B cell (primary cell): ENCODE data around the gene CKS2. TPM values are rescaled to one million over a fixed set of nuclear protein-coding genes. Genes with fewer than 3 reads are reported as not detected.

Source experiments
- ATAC-seq: fragments of 200-7000 bp; cut with Tn5 transposase; one replicate; pipeline ENCODE4 v1.10.0; 2021; ENCODE audit warnings: low read depth, mild to moderate bottlenecking, moderate number of reproducible peaks, moderate library complexity
- CTCF ChIA-PET: fragments of 350-600 bp; sonication (Branson Sonifier 250); formaldehyde crosslinking; loops from one replicate; lab custom pipeline; 2021; ENCODE audit warnings: antibody characterized with exemption, inconsistent platforms; lab: Charles Lee
- POLR2A ChIA-PET: fragments of 350-600 bp; sonication (Branson Sonifier 250); formaldehyde crosslinking; loops from one replicate; lab custom pipeline; 2021; ENCODE audit warnings: antibody characterized with exemption; lab: Charles Lee
- DNase-seq: peaks from one replicate; pipeline ENCODE4 v3.0.0; 2013
- H2AFZ ChIP-seq: 2 replicates; pipeline ENCODE4 v1.6.1; 2012; ENCODE audit warnings: mild to moderate bottlenecking, low read depth, low read length; ENCODE audit not compliant: insufficient read depth, poor library complexity, severe bottlenecking
- H3K27ac ChIP-seq, 2 donors: 1 replicate in 1 of 2; 2 replicates in 1 of 2; pipeline ENCODE4 v1.5.1; 2012 to 2013; ENCODE audit warnings: low read length in 2 of 2, mild to moderate bottlenecking in 2 of 2, moderate library complexity in 1 of 2
- H3K27me3 ChIP-seq, 4 experiments: fragments of 200-600 bp in 1 of 4; sonication (generic) in 1 of 4; replicated peaks in 1 of 4; 1 replicate in 2 of 4; 2 replicates in 2 of 4; pipeline versions ENCODE4 v1.6.1 to v1.7.0; 2013 to 2016; ENCODE audit warnings: low read length in 3 of 4, mild to moderate bottlenecking in 2 of 4, mixed read lengths in 1 of 4, moderate library complexity in 1 of 4; ENCODE audit not compliant: insufficient read depth in 4 of 4, control insufficient read depth in 3 of 4; ENCODE audit errors: control extremely low read depth in 1 of 4
- H3K36me3 ChIP-seq, 2 experiments: replicated peaks in 1 of 2; 1 replicate in 1 of 2; 2 replicates in 1 of 2; pipeline versions ENCODE4 v1.6.1 to v1.7.1; 2013; ENCODE audit warnings: low read length in 1 of 2; ENCODE audit not compliant: insufficient read depth in 2 of 2, control insufficient read depth in 1 of 2; ENCODE audit errors: control extremely low read depth in 1 of 2, extremely low read depth in 1 of 2
- H3K4me1 ChIP-seq, 2 donors: fragments of 200-600 bp in 1 of 2; sonication (generic) in 1 of 2; 1 replicate in 1 of 2; 2 replicates in 1 of 2; pipeline versions ENCODE4 v1.5.1 to v1.6.1; 2013 to 2017; ENCODE audit warnings: low read length in 2 of 2; ENCODE audit not compliant: control insufficient read depth in 2 of 2, insufficient read depth in 2 of 2
- H3K4me2 ChIP-seq: replicated peaks from 2 replicates; pipeline ENCODE3; 2012; ENCODE audit warnings: mild to moderate bottlenecking, low read depth, low read length; ENCODE audit not compliant: poor library complexity, severe bottlenecking
- H3K4me3 ChIP-seq, 5 experiments: fragments of 200-600 bp in 1 of 5; sonication (generic) in 1 of 5; 1 replicate in 3 of 5; 2 replicates in 2 of 5; pipeline versions ENCODE4 v1.5.1 to v1.7.0; 2011 to 2016; ENCODE audit warnings: low read length in 4 of 5, mild to moderate bottlenecking in 4 of 5, low read depth in 2 of 5, control low read depth in 1 of 5, moderate library complexity in 1 of 5; ENCODE audit not compliant: insufficient read depth in 1 of 5; ENCODE audit errors: control extremely low read depth in 1 of 5, extremely low read depth in 1 of 5
- H3K79me2 ChIP-seq: fragments of 200-600 bp; sonication (generic); one replicate; pipeline ENCODE4 v1.6.0; 2016; ENCODE audit warnings: low read length; ENCODE audit not compliant: control insufficient read depth, insufficient read depth
- H3K9ac ChIP-seq: fragments of 200-600 bp; sonication (generic); 2 replicates; pipeline ENCODE4 v1.6.1; 2017; ENCODE audit warnings: mild to moderate bottlenecking, low read length, moderate library complexity
- H3K9me3 ChIP-seq, 3 donors: one replicate each; pipeline versions ENCODE4 v1.6.1 to v1.7.1; 2013; ENCODE audit warnings: low read length in 2 of 3; ENCODE audit not compliant: control insufficient read depth in 2 of 3, insufficient read depth in 1 of 3; ENCODE audit errors: control extremely low read depth in 1 of 3
- H4K20me1 ChIP-seq: 2 replicates; pipeline ENCODE4 v1.6.0; 2012; ENCODE audit warnings: mild to moderate bottlenecking, low read length; ENCODE audit not compliant: insufficient read depth, control insufficient read depth, poor library complexity, severe bottlenecking
- H3K27ac Mint-ChIP-seq: one replicate; pipeline ENCODE4 v1.8.0; 2021; ENCODE audit warnings: mixed read lengths
- H3K27me3 Mint-ChIP-seq: one replicate; pipeline ENCODE4 v1.8.0; 2021; ENCODE audit warnings: mixed read lengths
- H3K4me1 Mint-ChIP-seq: one replicate; pipeline ENCODE4 v1.8.0; 2021; ENCODE audit warnings: mixed read lengths
- H3K4me3 Mint-ChIP-seq: one replicate; pipeline ENCODE4 v1.8.0; 2021; ENCODE audit warnings: mixed read lengths
- H3K9me3 Mint-ChIP-seq: one replicate; pipeline ENCODE4 v1.8.0; 2022; ENCODE audit warnings: mixed read lengths; ENCODE audit not compliant: insufficient read depth
- EZH2 ChIP-seq: IDR thresholded peaks from 2 replicates; pipeline ENCODE4 v1.6.1; 2012; ENCODE audit warnings: borderline replicate concordance, low read depth, mild to moderate bottlenecking, moderate library complexity, low read length; ENCODE audit not compliant: insufficient read depth, poor library complexity, severe bottlenecking
- WGBS: methylation state at CpG from one replicate; pipeline ENCODE4 v1.1.5; 2013; ENCODE audit warnings: missing lambda C conversion rate; ENCODE audit not compliant: insufficient coverage; 5-methylcytosine and 5-hydroxymethylcytosine counted together
- intact Hi-C: fragments of 100-400 bp; cut with micrococcal nuclease; formaldehyde crosslinking; loops from one replicate; pipeline ENCODE4 v1.10.0; 2022
- polyA plus RNA-seq: library from polyadenylated mRNA; depleted of rRNA; stranded (reverse); fragments of >200 nt; gene quantifications from 2 replicates; pipeline ENCODE4 v1.2.3, GENCODE V29; 2012
- total RNA-seq, 2 donors: library from RNA; stranded (reverse); fragments of 120-200 nt in 1 of 2; gene quantifications; 1 replicate in 1 of 2; 2 replicates in 1 of 2; pipeline versions ENCODE4 v1.2.3 to v1.2.4, GENCODE V29; 2013 to 2022
- TF ChIP-seq, protein P1 (sequence below): fragments of 200-600 bp; IDR thresholded peaks from one replicate; pipeline ENCODE4 v1.8.0; 2022; ENCODE audit warnings: antibody characterized with exemption, mild to moderate bottlenecking

Gene CKS2
- total and polyA plus RNA-seq, 2 donors (not counting 1 experiment from before 2014, with no cell fraction given): 11.5 to 64.4 TPM

- POLR2A ChIA-PET: no interaction called here
- Histone ChIP-seq H3K79me2 (peaks cover 46% of the 10 kb centered on the region), H3K9me3 (no peaks in the 10 kb centered on the region), H2AFZ (no peak overlapping the region), H3K4me2 (no peak overlapping the region), H4K20me1 (no peaks in the 10 kb centered on the region), H3K36me3 (peaks cover 9 to 16% of the 10 kb centered on the region in 2 experiments), H3K9ac (no peak overlapping the region), H3K4me3 (no peak overlapping the region), H3K4me1 (peaks cover 36% of the 10 kb centered on the region in 2 donors), H3K27ac (no peak overlapping the region), H3K27me3 (no peaks in the 10 kb centered on the region)
- no peak overlapping the region for H3K27ac Mint-ChIP-seq
- peaks cover 55% of the 10 kb centered on the region for H3K4me1 Mint-ChIP-seq
- DNase-seq (no peak), ATAC-seq (no peak)
- no peak for TF ChIP-seq EZH2
- TF ChIP-seq, protein P1, sequence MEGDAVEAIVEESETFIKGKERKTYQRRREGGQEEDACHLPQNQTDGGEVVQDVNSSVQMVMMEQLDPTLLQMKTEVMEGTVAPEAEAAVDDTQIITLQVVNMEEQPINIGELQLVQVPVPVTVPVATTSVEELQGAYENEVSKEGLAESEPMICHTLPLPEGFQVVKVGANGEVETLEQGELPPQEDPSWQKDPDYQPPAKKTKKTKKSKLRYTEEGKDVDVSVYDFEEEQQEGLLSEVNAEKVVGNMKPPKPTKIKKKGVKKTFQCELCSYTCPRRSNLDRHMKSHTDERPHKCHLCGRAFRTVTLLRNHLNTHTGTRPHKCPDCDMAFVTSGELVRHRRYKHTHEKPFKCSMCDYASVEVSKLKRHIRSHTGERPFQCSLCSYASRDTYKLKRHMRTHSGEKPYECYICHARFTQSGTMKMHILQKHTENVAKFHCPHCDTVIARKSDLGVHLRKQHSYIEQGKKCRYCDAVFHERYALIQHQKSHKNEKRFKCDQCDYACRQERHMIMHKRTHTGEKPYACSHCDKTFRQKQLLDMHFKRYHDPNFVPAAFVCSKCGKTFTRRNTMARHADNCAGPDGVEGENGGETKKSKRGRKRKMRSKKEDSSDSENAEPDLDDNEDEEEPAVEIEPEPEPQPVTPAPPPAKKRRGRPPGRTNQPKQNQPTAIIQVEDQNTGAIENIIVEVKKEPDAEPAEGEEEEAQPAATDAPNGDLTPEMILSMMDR: no peak
- intact Hi-C loops: no loop called here
- no peaks in the 10 kb centered on the region for H3K9me3 Mint-ChIP-seq
- WGBS: no CpG with 5 or more reads among the region's 1 CpG
- no peaks in the 10 kb centered on the region for H3K27me3 Mint-ChIP-seq
- CTCF ChIA-PET: interaction anchor here (1.3 kb wide), 1 partner anchor 85 kb away, joined by 3 read pairs; no protein-coding TSS in a partner anchor
- H3K4me3 Mint-ChIP-seq: no peak overlapping the region
These were observed 2.8 kb downstream of the CKS2 start for GRCh38 chr9:89313842-89314241.

DNA sequence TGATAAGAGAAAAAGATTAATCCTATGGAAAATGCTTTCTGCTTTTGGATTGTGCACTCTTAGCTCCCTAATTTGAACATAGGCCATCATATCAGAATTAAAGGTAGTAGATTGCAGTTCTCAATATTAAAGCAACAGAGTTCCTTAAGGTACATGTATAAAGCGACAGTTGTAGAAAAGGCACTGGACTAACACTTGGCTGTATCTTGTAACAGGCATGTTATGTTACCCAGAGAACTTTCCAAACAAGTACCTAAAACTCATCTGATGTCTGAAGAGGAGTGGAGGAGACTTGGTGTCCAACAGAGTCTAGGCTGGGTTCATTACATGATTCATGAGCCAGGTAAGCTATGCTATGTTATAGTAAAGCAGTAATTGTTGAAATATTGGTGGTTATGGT, 4.0 kb downstream of the CKS2 start:
- peaks cover 63% of the 10 kb centered on the region for H3K4me1 Mint-ChIP-seq
- H3K9me3 ChIP-seq: no peaks in the 10 kb centered on the region
- no CpG with 5 or more reads among the region's 1 CpG for WGBS
- H4K20me1 ChIP-seq: no peaks in the 10 kb centered on the region
- H3K4me2 ChIP-seq: no peak overlapping the region
- no peaks in the 10 kb centered on the region for H3K9me3 Mint-ChIP-seq
- H3K4me3 ChIP-seq: no peak overlapping the region
- peaks cover 36 to 37% of the 10 kb centered on the region in 2 donors for H3K4me1 ChIP-seq
- intact Hi-C loops: loop anchor here (5.0 kb wide), 1 partner anchor 928 kb away; the partner anchor contains the start of gene SPIN1
- H3K4me3 Mint-ChIP-seq: no peak overlapping the region
- TF ChIP-seq EZH2: no peak
- TF ChIP-seq, protein P1: no peak
- H3K36me3 ChIP-seq: peaks cover 9 to 22% of the 10 kb centered on the region in 2 experiments
- no peak overlapping the region for H3K27ac ChIP-seq
- no peak overlapping the region for H2AFZ ChIP-seq
- POLR2A ChIA-PET: no interaction called here
- H3K79me2 ChIP-seq: peaks cover 49% of the 10 kb centered on the region
- peak overlapping the region; percentile 15 for H3K27ac Mint-ChIP-seq
- CTCF ChIA-PET: no interaction called here
- H3K9ac ChIP-seq: no peak overlapping the region
- H3K27me3 ChIP-seq: no peaks in the 10 kb centered on the region
- H3K27me3 Mint-ChIP-seq: no peaks in the 10 kb centered on the region
- no peak for ATAC-seq
- no peak for DNase-seq
